SK-N-SH (cell line): Measurements from ENCODE around the gene IKZF1.

Source experiments
- CTCF ChIP-seq: fragments of 200-600 bp; sonication (generic); IDR thresholded peaks from 2 replicates; pipeline ENCODE4 v1.6.1; 2017; ENCODE audit warnings: antibody characterized with exemption, mild to moderate bottlenecking, moderate library complexity
- ELF1 ChIP-seq: IDR thresholded peaks from 2 replicates; pipeline ENCODE4 v1.4.0; 2012
- POLR2AphosphoS5 ChIP-seq: IDR thresholded peaks from 2 replicates; pipeline ENCODE4 v1.6.1; 2012; ENCODE audit warnings: low read depth, low read length
- TF ChIP-seq, protein P1 (sequence below): IDR thresholded peaks from 2 replicates; pipeline ENCODE4 v1.4.0; 2012; ENCODE audit warnings: low read depth

GRCh38 chr7:50266635-50267386, 37.7 kb upstream of the IKZF1 start:
- no peak for TF ChIP-seq CTCF
- no peak for TF ChIP-seq ELF1
- TF ChIP-seq, protein P1, sequence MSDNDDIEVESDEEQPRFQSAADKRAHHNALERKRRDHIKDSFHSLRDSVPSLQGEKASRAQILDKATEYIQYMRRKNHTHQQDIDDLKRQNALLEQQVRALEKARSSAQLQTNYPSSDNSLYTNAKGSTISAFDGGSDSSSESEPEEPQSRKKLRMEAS = no peak
- TF ChIP-seq POLR2AphosphoS5 = no peak
